OCI-LY7 (cell line): Measurements from ENCODE around the gene ACOT8. TPM values are rescaled to one million over a fixed set of nuclear protein-coding genes. Genes with fewer than 3 reads are reported as not detected.

ENCODE experiments used
- BruUV-seq: library from RNA; stranded (reverse); fragments of 400-500 nt; replicated peaks from 2 replicates; lab custom pipeline; 2021; lab: Mats Ljungman, UMichigan
- CTCF ChIA-PET: fragments of 300-600 bp; sonication (Branson Sonifier 250); formaldehyde crosslinking; loops from one replicate; lab custom pipeline; 2022; ENCODE audit warnings: antibody characterized with exemption; ENCODE audit not compliant: unreplicated experiment; lab: Charles Lee
- POLR2A ChIA-PET: fragments of 300-600 bp; sonication (Branson Sonifier 250); formaldehyde crosslinking; loops from one replicate; lab custom pipeline; 2022; ENCODE audit warnings: antibody characterized with exemption; lab: Charles Lee
- DNase-seq: peaks from one replicate; pipeline ENCODE4 v3.0.0-alpha.2; 2015; ENCODE audit warnings: low spot score
- H2AFZ ChIP-seq: fragments of 200-600 bp; sonication (generic), shearing (Covaris generic); 2 replicates; pipeline ENCODE4 v1.6.1; 2014; ENCODE audit warnings: mild to moderate bottlenecking, antibody characterized with exemption, low read length, moderate library complexity
- H3K27ac ChIP-seq: fragments of 200-600 bp; sonication (generic); 2 replicates; pipeline ENCODE4 v1.5.1; 2014; ENCODE audit warnings: mixed run types, low read depth, mild to moderate bottlenecking, moderate library complexity, low read length, inconsistent platforms; ENCODE audit not compliant: poor library complexity, severe bottlenecking
- H3K36me3 ChIP-seq: fragments of 200-600 bp; sonication (generic); 2 replicates; pipeline ENCODE4 v1.6.1; 2014; ENCODE audit warnings: mild to moderate bottlenecking, antibody characterized with exemption, low read length, moderate library complexity, mixed read lengths; ENCODE audit not compliant: insufficient read depth
- H3K4me1 ChIP-seq: fragments of 200-600 bp; sonication (generic); 2 replicates; pipeline ENCODE4 v1.5.1; 2014; ENCODE audit warnings: mild to moderate bottlenecking, low read length; ENCODE audit not compliant: insufficient read depth, poor library complexity, severe bottlenecking
- H3K4me2 ChIP-seq: fragments of 200-600 bp; sonication (generic); 2 replicates; pipeline ENCODE4 v1.6.1; 2014; ENCODE audit warnings: mild to moderate bottlenecking, low read length
- H3K4me3 ChIP-seq: fragments of 200-600 bp; sonication (generic); 2 replicates; pipeline ENCODE4 v1.5.1; 2014; ENCODE audit warnings: mild to moderate bottlenecking, low read depth, low read length; ENCODE audit not compliant: poor library complexity, severe bottlenecking
- H3K79me2 ChIP-seq: fragments of 200-600 bp; sonication (generic); 2 replicates; pipeline ENCODE4 v1.6.1; 2016; ENCODE audit warnings: low read depth, mild to moderate bottlenecking, low read length, moderate library complexity, mixed read lengths; ENCODE audit not compliant: insufficient read depth
- H3K9me2 ChIP-seq: fragments of 200-600 bp; sonication (generic); 2 replicates; pipeline ENCODE4 v1.6.1; 2016; ENCODE audit warnings: mild to moderate bottlenecking, low read length, mixed read lengths; ENCODE audit not compliant: insufficient read depth
- H3K9me3 ChIP-seq: fragments of 200-600 bp; sonication (generic); 2 replicates; pipeline ENCODE4 v1.6.1; 2014; ENCODE audit warnings: mild to moderate bottlenecking, mixed run types, low read length, mixed read lengths
- H4K20me1 ChIP-seq: fragments of 200-600 bp; sonication (generic); 2 replicates; pipeline ENCODE4 v1.6.1; 2014; ENCODE audit warnings: mild to moderate bottlenecking, antibody characterized with exemption, low read length, moderate library complexity, mixed read lengths; ENCODE audit not compliant: insufficient read depth
- CTCF ChIP-seq: fragments of 200-600 bp; sonication (generic); conservative IDR thresholded peaks from 2 replicates; pipeline ENCODE4 v1.5.1; 2014; ENCODE audit warnings: mild to moderate bottlenecking, antibody characterized with exemption, low read length, moderate library complexity, mixed read lengths
- EZH2phosphoT487 ChIP-seq: fragments of 200-600 bp; sonication (generic); IDR thresholded peaks from 2 replicates; pipeline ENCODE4 v1.6.1; 2018; ENCODE audit warnings: low read depth, borderline replicate concordance, mild to moderate bottlenecking, mixed run types, antibody characterized with exemption, low read length, moderate library complexity, mixed read lengths
- intact Hi-C: fragments of 100-400 bp; cut with micrococcal nuclease; formaldehyde crosslinking; loops from one replicate; pipeline ENCODE4 v1.10.0; 2022; ENCODE audit not compliant: unreplicated experiment
- total RNA-seq, 2 experiments: library from RNA; depleted of rRNA in 1 of 2; stranded (reverse); fragments of >200 nt in 1 of 2; shearing (Covaris generic) in 1 of 2; gene quantifications; 2 replicates each; pipeline ENCODE4 v1.2.3, GENCODE V29; 2014 to 2022

ACOT8 gene
- total RNA-seq, 2 experiments from 2014 or later: 28.2 to 37.1 TPM

- no TSS peak for BruUV-seq
- no peak overlapping the region for H3K27ac ChIP-seq
- no peaks in the 10 kb centered on the region for H3K79me2 ChIP-seq
- H3K9me3 ChIP-seq: no peaks in the 10 kb centered on the region
- no peak overlapping the region for H2AFZ ChIP-seq
- H3K9me2 ChIP-seq: no peaks in the 10 kb centered on the region
- no peaks in the 10 kb centered on the region for H4K20me1 ChIP-seq
- no peak for TF ChIP-seq CTCF
- no peak for TF ChIP-seq EZH2phosphoT487
- no peaks in the 10 kb centered on the region for H3K4me1 ChIP-seq
- H3K36me3 ChIP-seq: no peaks in the 10 kb centered on the region
- H3K4me2 ChIP-seq: no peak overlapping the region
- H3K4me3 ChIP-seq: no peak overlapping the region
- ChIA-PET CTCF (no interaction called here), POLR2A (no interaction called here)
- DNase-seq: no peak
- intact Hi-C loops: no loop called here
These were observed 16.4 kb upstream of the ACOT8 start for GRCh38 chr20:45873409-45874103.

- ChIA-PET POLR2A (interaction anchor here (1.3 kb wide), 1 partner anchor 9 kb away, joined by 4 read pairs; no protein-coding TSS in a partner anchor), CTCF (no interaction called here)
- Histone ChIP-seq H3K9me3 (no peaks in the 10 kb centered on the region), H3K36me3 (no peaks in the 10 kb centered on the region), H4K20me1 (no peaks in the 10 kb centered on the region), H3K4me3 (no peak overlapping the region), H3K4me2 (no peak overlapping the region), H3K27ac (no peak overlapping the region), H3K79me2 (no peaks in the 10 kb centered on the region), H3K9me2 (no peaks in the 10 kb centered on the region), H2AFZ (no peak overlapping the region), H3K4me1 (no peaks in the 10 kb centered on the region)
- TF ChIP-seq EZH2phosphoT487 (no peak), CTCF (no peak)
- DNase-seq: no peak
- no TSS peak for BruUV-seq
- intact Hi-C loops: no loop called here
These were observed 15.4 kb upstream of the ACOT8 start for GRCh38 chr20:45872626-45873025.

GRCh38 chr20:45867819-45868176 lies 10.6 kb upstream of the ACOT8 start:
- POLR2A ChIA-PET: interaction anchor here (0.6 to 1.0 kb wide), 2 partner anchors 13 to 29 kb away, joined by 3 to 4 read pairs; partner anchors contain the start of gene ZSWIM1
- H3K36me3 ChIP-seq: no peaks in the 10 kb centered on the region
- H3K9me3 ChIP-seq: no peaks in the 10 kb centered on the region
- CTCF ChIA-PET: no interaction called here
- H3K4me1 ChIP-seq: no peaks in the 10 kb centered on the region
- H3K4me3 ChIP-seq: no peak overlapping the region
- no peaks in the 10 kb centered on the region for H3K9me2 ChIP-seq
- no peak for DNase-seq
- no peaks in the 10 kb centered on the region for H4K20me1 ChIP-seq
- H3K4me2 ChIP-seq: no peak overlapping the region
- no peak overlapping the region for H3K27ac ChIP-seq
- BruUV-seq: no TSS peak
- no peak overlapping the region for H2AFZ ChIP-seq
- intact Hi-C loops: no loop called here
- no peaks in the 10 kb centered on the region for H3K79me2 ChIP-seq
- TF ChIP-seq EZH2phosphoT487 (no peak), CTCF (no peak)
